ENCODE data around the gene SNX10.

Gene SNX10

DNA sequence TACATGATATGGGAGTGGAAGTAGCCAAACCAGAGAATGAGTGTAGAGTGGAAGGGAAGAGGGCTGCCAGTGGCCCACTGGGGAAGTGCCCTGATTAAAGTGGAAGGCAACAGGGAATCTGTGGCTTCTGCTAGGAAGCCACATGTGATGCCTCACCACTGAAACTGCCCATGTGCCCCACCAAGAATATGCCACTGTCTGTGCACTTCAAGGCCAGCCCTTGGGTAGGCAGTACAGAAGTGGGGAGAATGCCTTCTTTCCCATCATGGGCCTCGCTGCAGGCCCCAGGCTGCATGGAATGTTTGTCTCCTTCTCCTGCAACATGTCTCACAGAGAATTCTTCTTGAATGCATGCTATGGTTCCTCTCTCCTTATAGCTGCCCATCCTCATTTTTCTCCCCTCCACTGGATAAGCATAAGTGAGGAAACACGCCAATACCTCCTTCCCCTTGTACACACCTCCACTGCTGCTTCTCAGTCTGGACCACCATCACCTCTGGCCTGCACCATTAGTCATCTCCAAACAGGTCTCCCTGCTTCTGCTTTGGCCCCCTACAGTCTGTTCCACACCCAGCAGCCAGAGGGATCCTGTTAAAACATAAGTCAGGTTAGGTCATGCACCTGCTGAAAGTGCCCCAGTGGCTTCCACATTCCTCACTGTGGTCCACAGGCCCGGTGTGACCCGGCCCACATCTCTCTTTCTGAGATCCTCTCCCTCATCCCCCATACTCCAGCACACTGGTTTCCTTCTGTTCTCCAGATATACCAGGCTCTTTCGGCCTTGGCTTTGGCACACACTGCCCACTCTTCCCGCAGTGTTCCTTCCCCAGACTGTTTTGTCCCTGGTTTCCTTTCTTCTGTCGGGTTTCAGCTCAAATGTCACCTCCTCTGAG, 37.1 kb downstream of the SNX10 start:
- Histone ChIP-seq H3K9ac (ENCODE audit: low read length) (no peak overlapping the region), H3K9me3 (ENCODE audit: control insufficient read depth, low read length) (no peaks in the 10 kb centered on the region), H3K4me1 (ENCODE audit: control insufficient read depth, insufficient read depth, low read length) (no peaks in the 10 kb centered on the region), H3K36me3 (ENCODE audit: control insufficient read depth, insufficient read depth, low read length) (no peaks in the 10 kb centered on the region), H3K4me3 (ENCODE audit: low read length) (no peak overlapping the region), H3K27me3 (ENCODE audit: control insufficient read depth, insufficient read depth, low read length) (no peaks in the 10 kb centered on the region)

DNA sequence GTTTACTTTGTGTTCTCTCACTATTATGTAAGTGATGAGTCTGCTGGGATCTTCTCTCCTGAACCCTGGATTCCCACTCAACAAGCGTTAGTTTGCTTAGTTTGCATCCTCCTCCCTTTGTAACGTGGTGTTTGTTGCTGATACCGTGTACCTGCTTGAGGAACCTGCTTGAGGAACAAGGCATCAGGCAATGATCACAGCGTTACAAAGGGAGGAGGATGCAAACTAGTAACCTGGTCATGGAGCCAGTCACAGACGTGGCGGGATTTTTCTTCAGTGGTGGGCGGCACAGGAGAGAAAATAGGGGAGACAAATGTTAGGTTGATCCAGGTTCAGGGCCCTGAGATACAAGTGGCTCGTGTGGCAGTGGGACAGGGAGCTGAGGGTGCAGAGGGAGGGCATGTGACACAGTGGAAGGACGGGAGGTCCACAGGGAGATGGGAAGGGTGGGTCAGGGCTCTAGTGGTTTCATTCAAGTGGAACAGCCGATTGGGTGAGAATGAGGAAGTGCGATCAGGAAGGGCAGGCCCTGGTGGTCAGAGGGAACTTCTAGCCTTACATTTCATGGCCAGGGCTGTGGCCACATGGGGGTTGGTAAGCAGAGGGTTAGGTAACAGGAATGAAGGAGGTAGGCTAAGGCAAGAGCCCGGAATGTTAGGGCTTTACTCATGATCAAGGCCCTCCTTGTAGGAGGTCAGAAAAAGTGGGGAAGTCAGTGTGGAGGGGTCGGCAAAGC, 38.0 kb downstream of the SNX10 start:
- Histone ChIP-seq H3K9me3 (ENCODE audit: control insufficient read depth, low read length) (no peaks in the 10 kb centered on the region), H3K27me3 (ENCODE audit: control insufficient read depth, insufficient read depth, low read length) (no peaks in the 10 kb centered on the region), H3K4me1 (ENCODE audit: control insufficient read depth, insufficient read depth, low read length) (no peaks in the 10 kb centered on the region), H3K4me3 (ENCODE audit: low read length) (no peak overlapping the region), H3K36me3 (ENCODE audit: control insufficient read depth, insufficient read depth, low read length) (no peaks in the 10 kb centered on the region), H3K9ac (ENCODE audit: low read length) (no peak overlapping the region)

DNA sequence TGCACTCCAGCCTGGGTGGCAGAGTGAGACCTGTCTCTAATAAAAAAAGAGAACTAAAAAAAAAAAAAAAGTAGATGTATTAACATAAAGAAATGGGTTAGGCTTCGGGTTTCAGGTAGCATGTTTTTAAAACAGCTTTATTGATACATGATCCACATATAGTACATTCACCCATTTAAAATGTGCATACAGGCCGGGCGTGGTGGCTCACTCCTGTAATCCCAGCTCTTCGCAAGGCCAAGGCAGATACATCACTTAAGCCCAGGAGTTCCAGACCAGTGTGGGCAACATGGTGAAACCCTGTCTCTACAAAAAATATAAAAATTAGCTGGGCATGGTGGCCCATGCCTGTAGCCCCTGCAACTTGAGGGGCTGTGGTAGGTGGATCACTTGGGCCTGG, 39.5 kb downstream of the SNX10 start:
- Histone ChIP-seq H3K9me3 (ENCODE audit: control insufficient read depth, low read length) (no peaks in the 10 kb centered on the region), H3K9ac (ENCODE audit: low read length) (no peak overlapping the region), H3K4me1 (ENCODE audit: control insufficient read depth, insufficient read depth, low read length) (no peaks in the 10 kb centered on the region), H3K27me3 (ENCODE audit: control insufficient read depth, insufficient read depth, low read length) (no peaks in the 10 kb centered on the region), H3K4me3 (ENCODE audit: low read length) (no peak overlapping the region), H3K36me3 (ENCODE audit: control insufficient read depth, insufficient read depth, low read length) (no peaks in the 10 kb centered on the region)

DNA sequence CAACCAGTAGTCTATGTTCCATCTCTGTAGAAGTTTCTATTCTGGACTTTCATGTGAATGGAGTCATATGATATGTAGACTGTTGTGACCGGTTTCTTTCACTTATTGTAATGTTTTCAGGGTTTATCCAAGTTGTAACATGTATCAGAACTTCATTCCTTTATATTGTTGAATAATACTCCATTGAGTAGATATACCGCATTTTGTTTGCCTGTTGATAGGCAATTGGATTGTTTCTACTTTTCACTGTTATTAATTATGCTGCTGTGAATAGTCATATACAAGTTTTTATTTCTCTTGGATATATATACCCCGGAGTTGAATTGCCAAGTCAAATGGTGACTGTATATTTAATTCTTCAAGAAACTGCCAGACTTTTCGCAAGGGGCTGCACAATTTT, 40.1 kb downstream of the SNX10 start:
- no peaks in the 10 kb centered on the region for H3K27me3 ChIP-seq (ENCODE audit: control insufficient read depth, insufficient read depth, low read length)
- H3K4me3 ChIP-seq (ENCODE audit: low read length), result no peak overlapping the region
- H3K9me3 ChIP-seq (ENCODE audit: control insufficient read depth, low read length), result no peaks in the 10 kb centered on the region
- no peaks in the 10 kb centered on the region for H3K4me1 ChIP-seq (ENCODE audit: control insufficient read depth, insufficient read depth, low read length)
- H3K36me3 ChIP-seq (ENCODE audit: control insufficient read depth, insufficient read depth, low read length), result no peaks in the 10 kb centered on the region
- H3K9ac ChIP-seq (ENCODE audit: low read length), result no peak overlapping the region

DNA sequence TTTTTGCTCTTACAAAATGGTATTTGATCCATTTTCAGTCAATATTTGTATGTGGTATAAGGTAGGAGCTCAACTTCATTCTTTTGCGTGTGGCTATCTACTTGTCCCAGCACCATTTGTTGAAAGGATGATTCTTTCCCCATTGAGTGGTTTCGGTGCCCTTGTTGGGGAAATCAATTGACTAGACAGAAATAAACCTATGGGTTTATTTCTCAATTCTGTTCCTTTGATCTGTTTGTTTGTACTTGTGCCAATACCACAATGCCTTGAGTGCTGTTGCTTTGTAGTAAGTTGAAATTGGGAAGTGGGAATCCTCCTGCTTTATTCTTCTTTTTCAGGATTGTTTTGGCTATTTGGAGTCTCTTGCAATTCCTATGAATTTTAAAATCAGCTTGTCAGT, 41.0 kb downstream of the SNX10 start:
- Histone ChIP-seq H3K9ac (ENCODE audit: low read length) (no peak overlapping the region), H3K9me3 (ENCODE audit: control insufficient read depth, low read length) (no peaks in the 10 kb centered on the region), H3K4me1 (ENCODE audit: control insufficient read depth, insufficient read depth, low read length) (no peaks in the 10 kb centered on the region), H3K36me3 (ENCODE audit: control insufficient read depth, insufficient read depth, low read length) (no peaks in the 10 kb centered on the region), H3K27me3 (ENCODE audit: control insufficient read depth, insufficient read depth, low read length) (no peaks in the 10 kb centered on the region), H3K4me3 (ENCODE audit: low read length) (no peak overlapping the region)

DNA sequence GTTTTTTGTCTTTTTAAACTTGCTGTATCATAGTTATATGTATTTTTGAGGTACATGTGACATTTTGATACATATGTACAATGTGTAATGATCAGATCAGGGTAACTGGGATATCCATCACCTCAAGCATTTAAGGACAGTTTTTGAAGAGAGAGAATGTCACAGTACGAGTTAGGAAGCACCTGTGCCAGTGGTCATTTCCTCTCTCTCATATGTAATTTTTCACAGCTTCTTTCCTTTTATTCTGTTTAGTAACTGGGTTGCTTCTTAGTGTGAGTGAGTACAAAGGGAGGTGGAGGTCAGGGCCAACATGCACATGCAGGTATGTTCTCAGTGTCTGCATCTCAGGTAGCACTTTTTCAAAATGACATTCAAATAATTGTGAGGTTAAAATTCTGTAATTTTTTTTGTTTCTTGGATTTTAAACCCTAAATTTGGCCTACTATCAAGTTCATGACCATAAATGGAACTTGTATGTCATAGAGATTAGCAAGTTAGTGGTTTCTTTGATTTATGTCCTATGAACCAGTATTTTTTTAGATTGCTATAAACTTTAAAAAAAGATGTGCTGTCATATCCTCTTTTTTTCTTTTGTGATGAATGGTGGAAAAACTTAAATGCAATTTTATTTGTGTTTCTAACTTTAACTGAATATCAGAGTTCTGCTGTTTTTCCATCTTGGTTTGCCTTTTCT, 42.7 kb downstream of the SNX10 start:
- Histone ChIP-seq H3K4me3 (ENCODE audit: low read length) (no peak overlapping the region), H3K27me3 (ENCODE audit: control insufficient read depth, insufficient read depth, low read length) (no peaks in the 10 kb centered on the region), H3K9me3 (ENCODE audit: control insufficient read depth, low read length) (no peaks in the 10 kb centered on the region), H3K9ac (ENCODE audit: low read length) (no peak overlapping the region), H3K36me3 (ENCODE audit: control insufficient read depth, insufficient read depth, low read length) (no peaks in the 10 kb centered on the region), H3K4me1 (ENCODE audit: control insufficient read depth, insufficient read depth, low read length) (no peaks in the 10 kb centered on the region)

DNA sequence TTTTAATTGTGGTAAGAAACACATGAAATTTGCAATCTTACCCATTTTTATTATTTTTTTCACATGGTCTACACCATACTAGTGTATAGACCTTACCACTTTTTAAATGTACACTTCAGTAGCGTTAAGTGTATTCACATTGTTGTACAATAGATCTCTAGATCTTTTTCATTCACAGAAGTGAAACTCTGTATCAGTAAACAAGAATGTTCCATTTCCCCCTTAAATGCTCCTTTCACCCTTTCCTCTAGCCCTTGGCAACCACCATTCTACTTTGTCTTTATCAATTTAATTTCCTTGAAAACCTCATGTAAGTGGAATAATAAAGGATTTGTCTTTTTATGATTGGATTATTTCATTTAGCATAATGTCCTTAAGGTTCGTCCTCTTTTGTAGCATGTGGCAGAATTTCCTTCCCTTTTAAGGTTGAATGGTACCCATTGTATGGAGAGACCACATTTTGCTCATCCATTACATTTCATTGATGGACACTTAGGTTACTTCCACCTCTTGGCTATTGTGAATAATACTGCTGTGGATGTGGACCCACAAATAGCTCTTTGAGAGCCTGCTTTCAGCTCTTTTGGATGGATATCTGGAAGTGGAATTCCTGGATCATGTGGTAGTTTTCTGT, 45.7 kb downstream of the SNX10 start:
- H3K9ac ChIP-seq (ENCODE audit: low read length), result no peak overlapping the region
- H3K36me3 ChIP-seq (ENCODE audit: control insufficient read depth, insufficient read depth, low read length), result no peaks in the 10 kb centered on the region
- H3K9me3 ChIP-seq (ENCODE audit: control insufficient read depth, low read length), result no peaks in the 10 kb centered on the region
- no peaks in the 10 kb centered on the region for H3K27me3 ChIP-seq (ENCODE audit: control insufficient read depth, insufficient read depth, low read length)
- H3K4me1 ChIP-seq (ENCODE audit: control insufficient read depth, insufficient read depth, low read length), result no peaks in the 10 kb centered on the region
- H3K4me3 ChIP-seq (ENCODE audit: low read length), result no peak overlapping the region

DNA sequence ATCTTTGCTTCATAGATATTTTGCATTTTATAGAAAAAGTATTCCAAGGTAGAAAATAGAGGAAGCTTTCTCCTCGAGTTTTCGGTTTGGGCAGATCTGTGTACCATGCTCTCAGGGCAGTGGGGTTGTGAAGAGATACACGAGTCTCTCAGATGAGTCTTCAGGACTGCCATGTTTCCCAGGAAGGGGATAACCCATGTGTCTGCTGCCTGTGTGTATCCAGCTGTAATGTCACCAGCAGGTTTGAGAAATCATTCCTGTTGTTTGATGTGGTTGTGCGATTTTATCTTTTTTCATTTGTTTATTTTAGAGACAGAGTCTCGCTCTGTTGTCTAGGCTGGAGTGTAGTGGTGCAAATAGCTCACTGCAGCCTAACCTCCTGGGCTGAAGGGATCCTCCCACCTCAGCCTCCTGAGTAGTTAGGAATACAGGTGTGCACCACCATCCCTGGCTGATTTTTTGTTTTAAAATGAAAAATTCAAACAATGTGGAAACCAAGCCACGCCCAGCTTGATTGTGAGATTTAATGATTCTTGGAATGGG, 48.9 kb downstream of the SNX10 start:
- Histone ChIP-seq H3K27me3 (ENCODE audit: control insufficient read depth, insufficient read depth, low read length) (no peaks in the 10 kb centered on the region), H3K36me3 (ENCODE audit: control insufficient read depth, insufficient read depth, low read length) (no peaks in the 10 kb centered on the region), H3K9me3 (ENCODE audit: control insufficient read depth, low read length) (no peaks in the 10 kb centered on the region), H3K4me1 (ENCODE audit: control insufficient read depth, insufficient read depth, low read length) (no peaks in the 10 kb centered on the region), H3K4me3 (ENCODE audit: low read length) (no peak overlapping the region), H3K9ac (ENCODE audit: low read length) (no peak overlapping the region)

DNA sequence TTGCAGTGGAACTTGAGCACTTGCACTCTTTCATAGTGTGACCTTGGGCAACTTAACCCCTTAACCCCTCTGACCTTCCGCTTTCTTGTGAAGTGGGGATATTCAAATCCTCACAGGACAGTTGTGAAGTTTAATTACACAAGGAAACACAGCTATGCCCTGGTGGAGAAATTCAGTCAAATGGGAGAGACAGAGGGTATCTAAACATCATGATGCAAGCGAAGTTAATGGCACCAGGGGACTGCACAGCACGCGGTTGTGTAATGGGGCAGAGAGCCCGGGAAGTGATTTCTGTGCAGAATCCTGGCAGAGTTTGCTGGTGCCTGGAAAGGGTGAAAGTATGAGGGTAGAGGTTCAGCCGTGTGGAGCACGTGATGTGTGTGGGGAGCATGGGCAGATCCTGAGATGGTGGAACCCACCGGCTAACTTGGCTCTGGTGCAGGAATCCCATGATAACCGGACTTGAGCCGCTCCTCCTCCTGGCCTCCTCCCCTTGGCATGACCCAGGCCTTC, 51.7 kb downstream of the SNX10 start:
- Histone ChIP-seq H3K9ac (ENCODE audit: low read length) (no peak overlapping the region), H3K4me1 (ENCODE audit: control insufficient read depth, insufficient read depth, low read length) (no peaks in the 10 kb centered on the region), H3K4me3 (ENCODE audit: low read length) (no peak overlapping the region), H3K9me3 (ENCODE audit: control insufficient read depth, low read length) (no peaks in the 10 kb centered on the region), H3K27me3 (ENCODE audit: control insufficient read depth, insufficient read depth, low read length) (no peaks in the 10 kb centered on the region), H3K36me3 (ENCODE audit: control insufficient read depth, insufficient read depth, low read length) (no peaks in the 10 kb centered on the region)

DNA sequence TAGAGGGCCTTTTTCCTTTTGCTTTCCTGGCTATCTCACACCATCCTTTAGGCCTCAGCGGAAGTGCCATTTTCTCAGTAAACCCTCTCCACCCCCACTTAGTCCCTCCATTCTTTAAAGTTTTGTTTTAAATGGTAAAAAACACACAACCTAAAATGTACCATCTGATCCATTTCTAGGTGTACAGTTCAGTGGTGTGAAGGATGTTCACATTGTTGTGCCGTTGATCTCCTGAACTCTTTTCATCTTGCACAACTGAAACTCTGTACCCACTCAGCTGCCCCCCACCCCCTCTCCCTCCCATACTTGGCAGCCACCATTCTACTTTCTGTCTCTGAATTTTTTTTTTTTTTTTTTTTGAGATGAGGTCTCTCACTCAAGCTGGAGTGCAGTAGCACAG, 52.2 kb downstream of the SNX10 start:
- Histone ChIP-seq H3K4me1 (ENCODE audit: control insufficient read depth, insufficient read depth, low read length) (no peaks in the 10 kb centered on the region), H3K4me3 (ENCODE audit: low read length) (no peak overlapping the region), H3K9ac (ENCODE audit: low read length) (no peak overlapping the region), H3K27me3 (ENCODE audit: control insufficient read depth, insufficient read depth, low read length) (no peaks in the 10 kb centered on the region), H3K36me3 (ENCODE audit: control insufficient read depth, insufficient read depth, low read length) (no peaks in the 10 kb centered on the region), H3K9me3 (ENCODE audit: control insufficient read depth, low read length) (no peaks in the 10 kb centered on the region)

DNA sequence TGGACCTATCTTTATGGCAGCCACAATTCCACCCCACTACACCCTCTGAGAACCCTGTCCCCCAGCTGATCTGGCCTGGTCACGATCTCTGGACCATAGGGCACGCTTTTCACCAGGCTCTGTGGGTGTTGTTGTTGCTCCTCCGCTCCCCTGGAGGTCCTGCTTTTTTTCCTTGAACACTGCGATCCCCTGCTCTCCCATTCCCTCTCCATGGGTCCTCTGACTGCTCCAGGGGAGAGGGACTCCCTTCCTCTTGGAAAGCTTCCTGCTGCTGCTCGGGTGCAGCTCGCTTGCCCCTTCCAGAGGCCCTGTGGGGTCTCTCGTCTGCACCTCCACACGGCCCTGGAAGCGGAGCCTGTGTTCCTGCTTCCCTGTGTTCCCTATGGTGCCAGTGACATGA, 53.5 kb downstream of the SNX10 start:
- no peak overlapping the region for H3K9ac ChIP-seq (ENCODE audit: low read length)
- H3K9me3 ChIP-seq (ENCODE audit: control insufficient read depth, low read length), result no peaks in the 10 kb centered on the region
- no peak overlapping the region for H3K4me3 ChIP-seq (ENCODE audit: low read length)
- H3K36me3 ChIP-seq (ENCODE audit: control insufficient read depth, insufficient read depth, low read length), result no peaks in the 10 kb centered on the region
- no peaks in the 10 kb centered on the region for H3K4me1 ChIP-seq (ENCODE audit: control insufficient read depth, insufficient read depth, low read length)
- H3K27me3 ChIP-seq (ENCODE audit: control insufficient read depth, insufficient read depth, low read length), result no peaks in the 10 kb centered on the region
